AG08396 (cell line): Measurements from ENCODE around the gene CAMK1.
A peak's percentile ranks its signal among the peaks of the same experiment; 100 is the strongest.

ENCODE experiments used
- DNase-seq: peaks from one replicate; pipeline ENCODE4 v3.0.0; 2012; ENCODE audit warnings: low spot score, mixed read lengths

Gene CAMK1

GRCh38 chr3:9793161-9793781 lies 23.5 kb upstream of the CAMK1 start:
- DNase-seq: peak; percentile 51

DNA sequence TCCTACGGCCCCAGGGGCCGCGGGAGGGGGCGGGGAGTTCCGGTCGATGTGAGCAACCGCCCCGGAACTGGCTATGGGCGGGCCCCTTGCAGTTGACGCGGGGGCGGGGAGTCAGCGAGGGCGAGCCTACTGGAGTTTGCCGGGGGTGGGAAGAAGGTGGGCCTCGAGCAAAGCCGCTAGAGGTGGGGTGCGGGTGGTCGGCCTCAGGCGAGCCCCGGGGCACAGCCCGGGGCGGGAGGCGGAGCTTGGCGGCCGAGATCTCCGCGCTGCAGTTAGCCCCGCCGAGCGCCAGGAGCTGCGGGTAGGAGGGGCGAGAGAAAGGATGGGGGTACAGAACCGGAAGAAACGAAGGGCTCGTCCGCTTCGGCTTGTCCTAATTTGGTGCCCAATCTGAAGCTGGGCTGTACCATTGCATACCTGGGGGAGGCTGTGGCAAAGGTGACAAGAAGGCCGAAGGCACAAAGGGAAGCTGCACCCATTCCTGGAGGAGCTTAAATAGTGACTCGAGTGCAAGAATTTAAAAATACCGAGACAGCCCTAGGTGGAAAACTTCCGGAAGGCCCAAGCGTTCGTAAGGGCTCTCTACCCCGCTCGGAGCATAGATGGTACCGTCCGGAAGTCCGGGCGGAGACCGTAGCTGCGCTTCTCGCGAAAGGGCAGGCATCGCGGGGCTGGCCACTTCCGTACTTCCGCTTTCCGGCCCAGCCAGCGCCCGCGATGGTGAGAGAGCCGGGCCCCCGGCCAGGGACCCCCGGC lies 22.8 kb upstream of the CAMK1 start, which contains the start of the genes ARPC4 and TADA3:
Gene ARPC4 (plus strand): TSS at position 678 of the 756 bp plus-strand sequence. CDS start 40 bp downstream, at position 718.
Gene TADA3 (minus strand): TSS at position 69 of the 756 bp plus-strand sequence. CDS start 1,007 bp downstream, outside the sequence.
- DNase-seq: peak; percentile 95

DNA sequence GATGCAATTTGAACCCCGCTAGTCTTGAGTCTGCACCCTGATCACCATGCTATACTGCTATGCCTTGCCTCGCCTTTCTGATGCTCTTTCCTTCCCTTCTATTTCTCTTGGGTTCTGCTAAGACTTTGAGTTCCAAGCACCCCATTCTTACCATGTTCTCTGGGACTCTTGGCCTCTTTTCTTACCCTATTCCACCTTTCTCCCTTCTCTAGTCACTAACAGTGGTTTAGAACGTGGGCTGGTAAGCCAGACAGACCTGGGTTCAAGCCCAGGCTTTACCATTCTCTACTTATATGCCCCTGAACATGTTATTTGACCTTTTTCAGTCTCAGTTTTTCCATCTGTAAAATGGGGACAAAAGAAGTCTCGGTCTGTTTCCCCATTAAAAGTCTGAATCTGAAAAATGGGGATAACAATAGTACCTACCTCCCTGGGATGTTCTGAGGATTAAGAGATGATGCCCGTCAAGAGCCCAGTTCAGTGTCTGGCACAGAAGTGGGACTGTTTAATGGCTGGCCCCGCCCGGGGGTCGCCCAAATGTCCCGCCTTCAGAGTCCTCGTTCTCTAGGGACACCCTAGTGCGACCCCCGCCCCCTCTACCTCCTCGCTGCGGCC lies 22.1 kb upstream of the CAMK1 start:
- no peak for DNase-seq

GRCh38 chr3:9791127-9791526 lies 21.4 kb upstream of the CAMK1 start:
- DNase-seq: no peak

DNA sequence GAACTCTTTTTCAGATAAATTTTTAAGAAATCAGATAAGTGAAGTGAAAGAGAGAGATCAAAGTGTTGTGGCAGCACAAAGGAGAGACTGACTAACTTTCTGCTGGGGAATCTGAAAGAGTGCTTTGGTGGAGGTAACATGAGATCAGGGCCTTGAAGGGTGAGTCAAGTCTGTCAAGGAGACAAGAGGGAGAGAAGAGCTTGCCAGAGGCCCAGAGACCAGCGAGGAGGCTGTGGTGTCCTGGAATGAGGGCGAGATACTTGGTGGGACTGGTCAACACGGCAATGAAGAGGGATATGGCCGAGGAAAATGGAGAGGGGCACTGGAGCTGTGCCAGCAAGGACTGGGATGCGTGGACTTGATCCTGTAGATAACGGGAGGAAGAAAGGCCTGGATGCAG lies 18.0 kb upstream of the CAMK1 start:
- DNase-seq: no peak

DNA sequence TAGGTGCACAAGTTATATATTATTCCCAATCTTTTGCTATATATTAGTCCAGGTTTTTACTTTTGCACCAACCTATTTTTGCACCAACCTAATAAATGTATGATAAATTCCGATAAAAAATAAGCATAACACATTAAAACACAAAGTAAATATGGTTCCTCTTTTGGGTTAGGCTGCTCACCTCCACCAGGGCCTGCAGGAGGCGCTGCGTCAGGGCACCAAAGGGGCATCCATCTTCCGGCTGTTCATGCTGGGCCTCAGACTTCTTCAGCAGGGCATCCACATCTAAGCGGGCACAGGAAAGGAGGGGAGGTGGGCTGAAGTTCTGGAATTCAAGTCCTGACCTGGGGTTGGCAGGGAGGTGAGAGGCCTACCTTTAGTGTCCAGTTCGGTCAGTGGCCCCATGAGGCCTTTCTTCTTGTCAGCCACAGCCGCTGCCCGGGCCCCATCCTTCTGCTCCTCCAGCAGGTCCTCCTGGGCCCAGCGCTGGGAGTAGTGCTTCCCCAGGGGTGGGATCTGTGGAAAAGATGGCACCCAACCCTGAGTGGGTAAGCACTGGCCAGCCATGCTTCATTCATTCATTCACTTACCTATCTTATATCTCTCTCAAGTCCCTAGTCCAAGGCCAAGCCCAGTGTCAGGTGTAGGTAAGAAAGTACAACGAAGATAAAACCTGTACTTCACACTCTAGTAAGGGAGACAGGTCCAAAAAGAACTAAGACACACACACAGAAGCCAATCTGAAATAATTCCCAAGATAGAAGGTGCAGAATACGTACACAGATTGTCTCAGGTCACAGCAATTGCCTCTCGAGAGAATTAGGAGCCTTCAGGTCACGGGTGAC lies 17.3 kb upstream of the CAMK1 start:
- DNase-seq: no peak

GRCh38 chr3:9786209-9786739 lies 16.5 kb upstream of the CAMK1 start:
- no peak for DNase-seq

DNA sequence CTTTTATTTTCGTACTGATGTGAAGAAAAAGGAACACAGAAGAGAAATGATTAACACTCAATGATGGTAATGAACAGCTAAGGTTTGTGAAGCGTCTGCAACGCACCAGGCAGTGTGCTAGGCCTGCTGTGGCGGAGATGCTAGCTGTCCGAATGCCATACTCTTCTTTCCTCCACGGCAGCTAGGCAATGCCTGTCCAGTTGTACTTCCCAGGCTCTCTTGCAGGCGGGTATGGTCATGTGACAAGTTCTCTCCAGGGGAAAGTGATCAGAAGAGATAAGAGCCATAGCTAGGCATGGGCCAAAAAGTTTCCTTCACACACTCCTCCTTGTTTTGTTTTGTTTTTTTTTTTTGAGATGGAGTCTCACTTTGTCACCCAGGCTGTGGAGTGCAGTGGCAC lies 15.9 kb upstream of the CAMK1 start:
- DNase-seq: no peak

GRCh38 chr3:9784965-9785364 lies 15.2 kb upstream of the CAMK1 start:
- no peak for DNase-seq

DNA sequence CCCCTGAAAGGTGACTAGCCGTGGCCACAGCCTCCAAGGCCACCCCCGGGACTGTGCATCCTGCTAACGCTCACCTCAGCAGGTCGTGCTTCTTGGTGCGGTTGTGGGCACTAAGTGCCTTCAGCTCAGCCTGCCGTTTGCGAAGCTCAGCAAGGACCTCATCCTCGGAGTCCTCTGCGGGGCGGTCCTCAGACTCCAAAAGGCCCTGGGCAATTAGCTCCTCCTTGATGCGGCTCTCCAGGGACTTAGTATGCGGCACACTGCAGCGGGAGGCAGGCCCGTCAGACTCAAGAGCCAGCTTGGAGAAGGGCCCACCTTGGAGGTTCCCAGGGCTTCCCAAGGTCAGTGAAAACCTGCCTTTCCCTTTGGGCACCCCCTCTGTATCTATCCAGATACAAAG lies 14.2 kb upstream of the CAMK1 start:
- no peak for DNase-seq

DNA sequence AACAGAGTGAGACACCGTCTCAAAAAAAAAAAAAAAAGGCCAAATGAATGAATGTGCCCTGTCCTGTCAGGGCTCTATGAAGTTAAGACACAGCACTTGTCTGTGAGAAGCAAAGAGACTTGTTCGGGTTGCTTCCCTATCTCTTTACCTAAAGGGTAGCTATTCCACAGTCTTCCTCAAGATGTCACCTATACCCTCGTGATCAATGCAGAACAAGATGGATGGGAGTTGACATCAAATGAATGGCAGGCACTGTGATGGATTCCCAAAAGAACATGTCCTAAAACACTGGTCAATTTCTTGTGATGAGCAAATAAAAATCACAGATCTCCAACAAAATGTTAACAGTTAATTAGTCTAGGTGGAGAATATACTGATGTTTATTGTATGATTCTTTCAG lies 13.0 kb upstream of the CAMK1 start:
- no peak for DNase-seq

GRCh38 chr3:9781978-9782603 lies 12.3 kb upstream of the CAMK1 start:
- no peak for DNase-seq

DNA sequence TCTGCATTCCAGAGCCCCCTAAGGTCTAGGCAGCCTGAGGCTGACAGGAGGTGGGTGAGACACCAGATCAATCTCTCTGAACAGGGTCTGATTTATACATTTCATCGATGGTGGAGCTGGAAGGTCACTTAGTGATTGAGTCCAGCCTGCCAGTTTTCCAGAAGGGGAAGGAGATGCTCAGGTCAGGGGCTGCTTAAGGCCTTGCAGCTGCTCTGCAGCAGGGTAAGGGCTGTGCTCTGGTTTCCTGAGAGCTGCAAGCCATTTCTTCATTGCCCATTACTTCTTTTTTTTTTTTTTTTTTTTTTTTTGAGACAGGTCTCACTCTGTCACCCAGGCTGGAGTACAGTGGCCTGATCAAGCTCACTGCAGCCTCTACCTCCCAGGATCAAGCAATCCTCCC lies 11.8 kb upstream of the CAMK1 start:
- no peak for DNase-seq

DNA sequence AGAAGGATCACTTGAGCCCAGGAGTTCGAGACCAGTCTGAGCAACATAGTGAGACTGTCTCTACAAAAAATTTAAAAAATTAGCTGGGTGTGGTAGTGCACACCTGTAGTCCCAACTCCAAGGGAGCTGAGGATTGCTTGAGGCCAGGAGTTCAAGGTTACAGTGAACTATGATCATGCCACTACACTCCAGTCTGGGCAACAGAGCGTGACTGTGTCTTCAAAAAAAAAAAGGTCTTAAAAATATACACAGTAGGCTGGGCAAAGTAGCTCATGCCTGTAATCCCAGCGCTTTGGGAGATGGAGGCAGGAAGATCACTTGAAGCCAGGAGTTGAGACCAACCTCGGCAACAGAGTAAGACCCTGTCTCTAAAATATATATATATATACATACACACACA lies 11.2 kb upstream of the CAMK1 start:
- DNase-seq: no peak

DNA sequence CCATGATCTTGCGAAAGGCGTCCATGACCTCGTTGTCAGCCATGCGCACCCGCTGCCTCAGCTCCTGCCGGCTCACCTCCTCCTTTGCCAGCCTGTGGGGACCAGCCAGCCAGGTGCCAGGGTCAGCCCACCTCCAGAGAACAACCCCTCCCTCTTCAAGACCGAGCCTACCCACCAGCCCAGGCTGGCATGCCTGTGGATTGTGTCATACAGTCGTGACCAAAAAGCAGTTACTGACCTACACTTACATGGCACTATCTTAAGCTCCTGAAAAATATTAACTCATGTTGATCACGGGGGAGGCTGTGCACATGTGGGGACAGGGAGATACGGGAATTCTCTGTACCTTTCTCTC lies 10.7 kb upstream of the CAMK1 start:
- no peak for DNase-seq

DNA sequence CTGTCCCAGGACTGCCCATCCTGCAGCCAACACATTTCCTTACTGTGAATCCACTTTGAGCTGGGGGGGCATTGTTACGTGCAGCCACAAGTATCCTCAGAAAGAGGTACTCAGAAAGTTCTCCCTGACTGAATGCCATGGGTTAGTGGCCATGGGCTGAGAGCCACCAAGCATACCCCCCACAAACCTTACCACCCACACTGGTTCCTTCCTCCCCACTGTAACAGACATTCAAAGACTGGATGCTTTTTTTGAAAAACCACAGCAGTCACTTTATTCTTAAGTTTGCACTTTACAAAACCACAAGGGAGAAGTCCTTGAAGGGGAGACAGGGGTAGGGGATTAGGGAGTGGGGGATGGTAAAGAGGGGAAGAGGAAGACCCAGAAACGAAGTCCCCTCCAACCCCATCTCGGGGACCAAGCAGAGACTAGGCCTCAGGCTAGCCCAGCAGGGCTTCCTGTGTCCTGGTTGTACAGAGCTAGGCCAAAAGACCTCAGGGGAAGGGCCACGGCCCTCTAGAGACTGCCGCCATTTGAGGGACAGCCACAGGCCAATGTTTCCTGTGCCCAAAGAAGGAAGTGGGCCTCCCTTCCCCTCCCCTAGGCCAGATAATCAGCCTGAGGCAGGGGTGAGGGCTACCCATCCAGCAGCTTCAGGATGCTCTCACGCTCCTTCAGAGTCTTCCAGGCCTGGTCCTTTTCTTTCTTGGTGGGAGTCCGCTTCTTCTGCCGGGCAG lies 10.1 kb upstream of the CAMK1 start:
- no peak for DNase-seq

GRCh38 chr3:9779075-9779593 lies 9.4 kb upstream of the CAMK1 start:
- DNase-seq: no peak

DNA sequence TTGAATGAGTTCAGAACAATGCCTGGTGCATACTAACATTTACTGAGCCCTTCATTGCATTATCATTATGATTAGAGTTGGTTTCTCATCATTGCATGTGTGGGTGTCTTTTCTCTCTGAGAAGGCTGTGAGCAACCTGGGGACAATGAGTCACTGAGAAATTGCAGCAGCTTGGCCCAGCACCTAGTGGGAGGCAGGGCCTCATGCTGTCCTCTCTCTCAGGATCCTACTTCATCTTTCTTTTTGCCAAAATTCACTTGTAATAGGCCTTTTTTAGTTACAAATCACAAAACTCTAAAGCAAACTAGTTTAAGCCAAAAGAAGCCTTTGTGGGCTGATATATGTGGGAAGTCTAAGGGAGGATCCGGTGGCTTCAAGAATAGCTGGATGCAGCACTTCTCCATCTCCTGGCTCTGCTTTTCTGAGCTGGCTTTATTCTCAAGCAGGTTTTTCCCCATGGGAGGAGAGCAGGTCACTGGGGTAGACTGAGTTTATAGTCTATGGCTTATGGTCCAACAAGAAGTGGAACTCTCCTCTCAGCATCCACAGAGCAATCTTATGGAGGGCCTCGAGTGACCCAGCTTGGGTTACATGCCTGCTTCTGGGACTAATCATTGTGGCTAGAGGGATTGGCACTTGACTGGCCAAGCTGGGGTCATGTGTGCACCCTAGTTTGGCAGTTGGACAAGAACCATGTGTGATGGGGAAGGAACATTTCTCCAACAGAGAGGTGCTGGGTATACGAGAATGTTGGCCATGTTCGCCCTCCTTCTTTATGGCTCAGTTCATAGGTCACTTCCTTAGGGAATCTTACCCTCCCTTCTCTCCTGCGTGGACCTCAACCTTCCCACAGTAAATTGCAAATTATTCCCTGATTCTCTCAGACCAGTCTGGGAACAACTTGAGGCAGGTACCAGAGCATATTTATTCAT lies 8.7 kb upstream of the CAMK1 start:
- DNase-seq: peak; percentile 62

DNA sequence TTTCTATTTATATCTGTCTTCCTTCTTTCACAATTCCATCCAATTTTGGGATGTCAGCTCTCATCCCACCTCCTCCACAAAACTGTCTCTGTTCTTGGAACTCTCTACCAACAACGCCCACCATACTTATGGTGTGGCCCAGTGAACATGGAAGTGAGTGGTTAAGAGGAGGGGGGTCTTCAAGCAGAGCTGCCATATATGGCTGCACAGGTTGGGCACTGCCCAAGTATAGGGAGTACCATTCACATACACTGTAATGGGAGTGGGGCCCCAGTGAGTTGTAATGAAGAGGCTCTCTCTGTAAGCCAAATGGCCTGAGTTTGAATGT lies 7.9 kb upstream of the CAMK1 start:
- no peak for DNase-seq
